SK-N-SH treated with all-trans-retinoic acid at 6 μM for 48 hours (cell line): ENCODE data around the gene OSBPL2.

Experiments
- ATAC-seq: fragments of 200-7000 bp; cut with Tn5 transposase; 3 replicates; pipeline ENCODE4 v1.9.1; 2020; ENCODE audit warnings: mild to moderate bottlenecking, moderate library complexity
- ARNTL ChIP-seq: fragments of 450-650 bp; formaldehyde crosslinking; IDR thresholded peaks from 2 replicates; pipeline ENCODE4 v1.5.0; 2020; ENCODE audit warnings: low read depth, mild to moderate bottlenecking, moderate library complexity, borderline replicate concordance
- BACH2 ChIP-seq: fragments of 250-450 bp; sonication (Bioruptor Pico); IDR thresholded peaks from 2 replicates; pipeline ENCODE4 v1.9.0; 2021; ENCODE audit warnings: mild to moderate bottlenecking, borderline replicate concordance
- CSDC2 ChIP-seq: fragments of 250-450 bp; sonication (Bioruptor Pico); IDR thresholded peaks from 2 replicates; pipeline ENCODE4 v1.5.0; 2020; ENCODE audit warnings: mild to moderate bottlenecking, moderate library complexity
- ESRRG ChIP-seq: fragments of 250-450 bp; sonication (Bioruptor Pico); IDR thresholded peaks from 2 replicates; pipeline ENCODE4 v1.6.1; 2021; ENCODE audit warnings: mild to moderate bottlenecking
- GLIS3 ChIP-seq: fragments of 250-450 bp; sonication (Bioruptor Pico); IDR thresholded peaks from 2 replicates; pipeline ENCODE4 v1.5.0; 2020; ENCODE audit warnings: mild to moderate bottlenecking, moderate library complexity
- ISL1 ChIP-seq: fragments of 250-450 bp; sonication (Bioruptor Pico); IDR thresholded peaks from 2 replicates; pipeline ENCODE4 v2.1.2; 2022; ENCODE audit warnings: mild to moderate bottlenecking, moderate library complexity
- RARB ChIP-seq: fragments of 250-450 bp; sonication (Bioruptor Pico); IDR thresholded peaks from 2 replicates; pipeline ENCODE4 v1.8.0; 2021; ENCODE audit warnings: mild to moderate bottlenecking, moderate library complexity
- SNAI2 ChIP-seq: fragments of 250-450 bp; sonication (Bioruptor Pico); IDR thresholded peaks from 2 replicates; pipeline ENCODE4 v1.5.0; 2020; ENCODE audit warnings: mild to moderate bottlenecking, moderate library complexity
- TCF4 ChIP-seq: fragments of 250-450 bp; sonication (Bioruptor Pico); IDR thresholded peaks from 2 replicates; pipeline ENCODE4 v1.8.0; 2021; ENCODE audit warnings: mild to moderate bottlenecking, moderate library complexity, borderline replicate concordance
- TOX ChIP-seq: fragments of 250-450 bp; sonication (Bioruptor Pico); IDR thresholded peaks from 2 replicates; pipeline ENCODE4 v1.8.0; 2021; ENCODE audit warnings: mild to moderate bottlenecking, moderate library complexity, borderline replicate concordance
- ZFP3 ChIP-seq: fragments of 250-450 bp; sonication (Bioruptor Pico); IDR thresholded peaks from 2 replicates; pipeline ENCODE4 v1.5.0; 2020; ENCODE audit warnings: mild to moderate bottlenecking, moderate library complexity
- ZFP30 ChIP-seq: fragments of 450-650 bp; formaldehyde crosslinking; IDR thresholded peaks from 2 replicates; pipeline ENCODE4 v1.5.0; 2022; ENCODE audit warnings: mild to moderate bottlenecking, moderate library complexity
- ZNF565 ChIP-seq: fragments of 450-650 bp; formaldehyde crosslinking; conservative IDR thresholded peaks from 2 replicates; pipeline ENCODE4 v1.5.0; 2020; ENCODE audit warnings: low read depth, mild to moderate bottlenecking, moderate library complexity
- ZNF70 ChIP-seq: fragments of 450-650 bp; formaldehyde crosslinking; IDR thresholded peaks from 2 replicates; pipeline ENCODE4 v1.5.0; 2020; ENCODE audit warnings: mild to moderate bottlenecking, moderate library complexity
- ZNF8 ChIP-seq: fragments of 450-650 bp; formaldehyde crosslinking; IDR thresholded peaks from 2 replicates; pipeline ENCODE4 v1.5.0; 2020; ENCODE audit warnings: mild to moderate bottlenecking, moderate library complexity
- TF ChIP-seq, protein P1 (sequence below): fragments of 250-450 bp; sonication (Bioruptor Pico); IDR thresholded peaks from 2 replicates; pipeline ENCODE4 v1.5.1; 2021; ENCODE audit warnings: mild to moderate bottlenecking, moderate library complexity
- TF ChIP-seq, protein P2 (sequence below): fragments of 250-450 bp; sonication (Bioruptor Pico); IDR thresholded peaks from 2 replicates; pipeline ENCODE4 v1.8.0; 2020; ENCODE audit warnings: mild to moderate bottlenecking, moderate library complexity, borderline replicate concordance
- TF ChIP-seq, protein P3 (sequence below): fragments of 250-450 bp; sonication (Bioruptor Pico); IDR thresholded peaks from 2 replicates; pipeline ENCODE4 v1.8.0; 2021; ENCODE audit warnings: low read depth, mild to moderate bottlenecking, moderate library complexity, borderline replicate concordance
- TF ChIP-seq, protein P4 (sequence below): fragments of 250-450 bp; sonication (Bioruptor Pico); IDR thresholded peaks from 2 replicates; pipeline ENCODE4 v1.5.0; 2020; ENCODE audit warnings: mild to moderate bottlenecking, moderate library complexity
- TF ChIP-seq, protein P5 (sequence below): fragments of 250-450 bp; sonication (Bioruptor Pico); IDR thresholded peaks from 2 replicates; pipeline ENCODE4 v1.5.1; 2020; ENCODE audit warnings: low read depth, mild to moderate bottlenecking, moderate library complexity

Gene OSBPL2

DNA sequence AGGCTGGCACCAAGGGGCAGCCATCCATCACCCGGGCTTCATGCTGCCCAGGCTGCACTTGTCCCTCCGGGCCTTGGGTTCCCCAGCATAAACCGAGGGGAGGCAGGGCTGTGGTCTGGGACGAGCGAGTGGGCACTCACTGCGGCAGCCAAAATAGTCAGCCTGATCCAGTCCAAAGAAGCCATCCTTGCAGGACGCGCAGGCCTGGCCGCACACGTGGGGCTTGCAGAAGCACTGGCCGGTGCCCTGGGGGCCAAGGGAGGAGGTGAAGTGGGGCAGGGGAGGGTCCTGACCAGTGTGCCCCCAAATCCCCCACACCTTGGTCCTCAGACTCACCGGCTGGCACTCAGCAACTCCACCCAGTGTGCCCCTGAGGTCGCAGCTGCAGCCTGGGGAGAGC, 96.6 kb downstream of the OSBPL2 start:
- ATAC-seq, result no peak
- TF ChIP-seq ESRRG (CRISPR knock-in tag), result no peak
- TF ChIP-seq RARB (CRISPR knock-in tag), result no peak
- no peak for TF ChIP-seq ZNF565 (CRISPR knock-in tag)

DNA sequence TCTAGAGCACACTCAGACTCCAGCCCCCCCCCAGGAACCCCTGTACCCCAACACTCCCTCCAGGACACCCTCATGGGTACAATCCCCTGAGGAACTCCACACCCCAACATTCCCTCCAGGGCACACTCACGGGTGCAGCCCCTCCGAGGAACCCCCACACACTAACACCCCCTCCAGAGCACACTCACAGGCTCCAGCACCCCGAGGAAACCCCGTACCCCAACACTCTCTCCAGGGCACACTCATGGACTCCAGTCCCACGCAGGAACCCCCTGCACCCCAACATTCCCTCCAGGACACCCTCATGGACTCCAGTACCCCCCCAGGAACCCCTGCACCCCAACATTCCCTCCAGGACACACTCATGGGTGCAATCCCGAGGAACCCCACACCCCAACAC, 97.2 kb downstream of the OSBPL2 start:
- no peak for ATAC-seq
- no peak for TF ChIP-seq ZNF70 (CRISPR knock-in tag)
- TF ChIP-seq SNAI2 (CRISPR knock-in tag), result no peak
- no peak for TF ChIP-seq ZNF8 (CRISPR knock-in tag)
- TF ChIP-seq, protein P1, sequence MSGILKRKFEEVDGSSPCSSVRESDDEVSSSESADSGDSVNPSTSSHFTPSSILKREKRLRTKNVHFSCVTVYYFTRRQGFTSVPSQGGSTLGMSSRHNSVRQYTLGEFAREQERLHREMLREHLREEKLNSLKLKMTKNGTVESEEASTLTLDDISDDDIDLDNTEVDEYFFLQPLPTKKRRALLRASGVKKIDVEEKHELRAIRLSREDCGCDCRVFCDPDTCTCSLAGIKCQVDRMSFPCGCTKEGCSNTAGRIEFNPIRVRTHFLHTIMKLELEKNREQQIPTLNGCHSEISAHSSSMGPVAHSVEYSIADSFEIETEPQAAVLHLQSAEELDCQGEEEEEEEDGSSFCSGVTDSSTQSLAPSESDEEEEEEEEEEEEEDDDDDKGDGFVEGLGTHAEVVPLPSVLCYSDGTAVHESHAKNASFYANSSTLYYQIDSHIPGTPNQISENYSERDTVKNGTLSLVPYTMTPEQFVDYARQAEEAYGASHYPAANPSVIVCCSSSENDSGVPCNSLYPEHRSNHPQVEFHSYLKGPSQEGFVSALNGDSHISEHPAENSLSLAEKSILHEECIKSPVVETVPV (CRISPR knock-in tag), result no peak
- TF ChIP-seq BACH2 (CRISPR knock-in tag), result no peak
- TF ChIP-seq GLIS3 (CRISPR knock-in tag), result no peak
- TF ChIP-seq ZFP30, result no peak
- TF ChIP-seq ZFP3 (CRISPR knock-in tag), result no peak
- TF ChIP-seq TCF4 (CRISPR knock-in tag), result no peak
- TF ChIP-seq, protein P2, sequence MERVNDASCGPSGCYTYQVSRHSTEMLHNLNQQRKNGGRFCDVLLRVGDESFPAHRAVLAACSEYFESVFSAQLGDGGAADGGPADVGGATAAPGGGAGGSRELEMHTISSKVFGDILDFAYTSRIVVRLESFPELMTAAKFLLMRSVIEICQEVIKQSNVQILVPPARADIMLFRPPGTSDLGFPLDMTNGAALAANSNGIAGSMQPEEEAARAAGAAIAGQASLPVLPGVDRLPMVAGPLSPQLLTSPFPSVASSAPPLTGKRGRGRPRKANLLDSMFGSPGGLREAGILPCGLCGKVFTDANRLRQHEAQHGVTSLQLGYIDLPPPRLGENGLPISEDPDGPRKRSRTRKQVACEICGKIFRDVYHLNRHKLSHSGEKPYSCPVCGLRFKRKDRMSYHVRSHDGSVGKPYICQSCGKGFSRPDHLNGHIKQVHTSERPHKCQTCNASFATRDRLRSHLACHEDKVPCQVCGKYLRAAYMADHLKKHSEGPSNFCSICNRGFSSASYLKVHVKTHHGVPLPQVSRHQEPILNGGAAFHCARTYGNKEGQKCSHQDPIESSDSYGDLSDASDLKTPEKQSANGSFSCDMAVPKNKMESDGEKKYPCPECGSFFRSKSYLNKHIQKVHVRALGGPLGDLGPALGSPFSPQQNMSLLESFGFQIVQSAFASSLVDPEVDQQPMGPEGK (CRISPR knock-in tag), result no peak
- TF ChIP-seq, protein P3, sequence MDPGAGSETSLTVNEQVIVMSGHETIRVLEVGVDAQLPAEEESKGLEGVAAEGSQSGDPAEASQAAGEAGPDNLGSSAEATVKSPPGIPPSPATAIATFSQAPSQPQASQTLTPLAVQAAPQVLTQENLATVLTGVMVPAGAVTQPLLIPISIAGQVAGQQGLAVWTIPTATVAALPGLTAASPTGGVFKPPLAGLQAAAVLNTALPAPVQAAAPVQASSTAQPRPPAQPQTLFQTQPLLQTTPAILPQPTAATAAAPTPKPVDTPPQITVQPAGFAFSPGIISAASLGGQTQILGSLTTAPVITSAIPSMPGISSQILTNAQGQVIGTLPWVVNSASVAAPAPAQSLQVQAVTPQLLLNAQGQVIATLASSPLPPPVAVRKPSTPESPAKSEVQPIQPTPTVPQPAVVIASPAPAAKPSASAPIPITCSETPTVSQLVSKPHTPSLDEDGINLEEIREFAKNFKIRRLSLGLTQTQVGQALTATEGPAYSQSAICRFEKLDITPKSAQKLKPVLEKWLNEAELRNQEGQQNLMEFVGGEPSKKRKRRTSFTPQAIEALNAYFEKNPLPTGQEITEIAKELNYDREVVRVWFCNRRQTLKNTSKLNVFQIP (CRISPR knock-in tag), result no peak
- TF ChIP-seq, protein P4, sequence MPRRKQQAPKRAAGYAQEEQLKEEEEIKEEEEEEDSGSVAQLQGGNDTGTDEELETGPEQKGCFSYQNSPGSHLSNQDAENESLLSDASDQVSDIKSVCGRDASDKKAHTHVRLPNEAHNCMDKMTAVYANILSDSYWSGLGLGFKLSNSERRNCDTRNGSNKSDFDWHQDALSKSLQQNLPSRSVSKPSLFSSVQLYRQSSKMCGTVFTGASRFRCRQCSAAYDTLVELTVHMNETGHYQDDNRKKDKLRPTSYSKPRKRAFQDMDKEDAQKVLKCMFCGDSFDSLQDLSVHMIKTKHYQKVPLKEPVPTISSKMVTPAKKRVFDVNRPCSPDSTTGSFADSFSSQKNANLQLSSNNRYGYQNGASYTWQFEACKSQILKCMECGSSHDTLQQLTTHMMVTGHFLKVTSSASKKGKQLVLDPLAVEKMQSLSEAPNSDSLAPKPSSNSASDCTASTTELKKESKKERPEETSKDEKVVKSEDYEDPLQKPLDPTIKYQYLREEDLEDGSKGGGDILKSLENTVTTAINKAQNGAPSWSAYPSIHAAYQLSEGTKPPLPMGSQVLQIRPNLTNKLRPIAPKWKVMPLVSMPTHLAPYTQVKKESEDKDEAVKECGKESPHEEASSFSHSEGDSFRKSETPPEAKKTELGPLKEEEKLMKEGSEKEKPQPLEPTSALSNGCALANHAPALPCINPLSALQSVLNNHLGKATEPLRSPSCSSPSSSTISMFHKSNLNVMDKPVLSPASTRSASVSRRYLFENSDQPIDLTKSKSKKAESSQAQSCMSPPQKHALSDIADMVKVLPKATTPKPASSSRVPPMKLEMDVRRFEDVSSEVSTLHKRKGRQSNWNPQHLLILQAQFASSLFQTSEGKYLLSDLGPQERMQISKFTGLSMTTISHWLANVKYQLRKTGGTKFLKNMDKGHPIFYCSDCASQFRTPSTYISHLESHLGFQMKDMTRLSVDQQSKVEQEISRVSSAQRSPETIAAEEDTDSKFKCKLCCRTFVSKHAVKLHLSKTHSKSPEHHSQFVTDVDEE, result no peak
- no peak for TF ChIP-seq ESRRG (CRISPR knock-in tag)
- TF ChIP-seq, protein P5, sequence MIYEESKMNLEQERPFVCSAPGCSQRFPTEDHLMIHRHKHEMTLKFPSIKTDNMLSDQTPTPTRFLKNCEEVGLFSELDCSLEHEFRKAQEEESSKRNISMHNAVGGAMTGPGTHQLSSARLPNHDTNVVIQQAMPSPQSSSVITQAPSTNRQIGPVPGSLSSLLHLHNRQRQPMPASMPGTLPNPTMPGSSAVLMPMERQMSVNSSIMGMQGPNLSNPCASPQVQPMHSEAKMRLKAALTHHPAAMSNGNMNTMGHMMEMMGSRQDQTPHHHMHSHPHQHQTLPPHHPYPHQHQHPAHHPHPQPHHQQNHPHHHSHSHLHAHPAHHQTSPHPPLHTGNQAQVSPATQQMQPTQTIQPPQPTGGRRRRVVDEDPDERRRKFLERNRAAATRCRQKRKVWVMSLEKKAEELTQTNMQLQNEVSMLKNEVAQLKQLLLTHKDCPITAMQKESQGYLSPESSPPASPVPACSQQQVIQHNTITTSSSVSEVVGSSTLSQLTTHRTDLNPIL, result no peak
- no peak for TF ChIP-seq CSDC2 (CRISPR knock-in tag)
- TF ChIP-seq TOX (CRISPR knock-in tag), result no peak
- no peak for TF ChIP-seq ISL1 (CRISPR knock-in tag)
- no peak for TF ChIP-seq RARB (CRISPR knock-in tag)

DNA sequence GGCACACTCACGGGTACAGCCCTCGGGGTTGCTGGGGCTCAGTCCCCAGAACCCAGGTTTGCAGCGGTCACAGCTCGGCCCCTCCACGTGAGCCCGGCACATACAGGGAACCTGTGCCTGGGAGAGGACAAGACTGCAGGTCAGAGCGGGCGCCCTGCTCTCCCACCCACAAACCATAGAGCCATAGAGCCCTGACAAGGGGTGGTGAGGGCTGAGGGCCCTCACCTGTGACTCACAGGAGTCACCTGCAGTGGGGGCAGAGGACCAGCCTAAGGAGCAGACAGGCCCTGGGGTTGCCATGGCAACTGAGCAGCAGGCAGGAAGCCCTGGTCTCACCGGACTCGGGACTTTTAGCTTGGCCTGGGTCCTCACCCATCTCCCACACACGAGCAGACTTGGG, 98.0 kb downstream of the OSBPL2 start:
- ATAC-seq, result no peak

More for the DNA sequence above, 98.0 kb downstream of the OSBPL2 start:
- TF ChIP-seq ARNTL (CRISPR knock-in tag) (no peak), GLIS3 (CRISPR knock-in tag) (no peak), ESRRG (CRISPR knock-in tag) (no peak), RARB (CRISPR knock-in tag) (no peak), ZFP30 (no peak), TCF4 (CRISPR knock-in tag) (no peak), TOX (CRISPR knock-in tag) (no peak)
- TF ChIP-seq, protein P2 (CRISPR knock-in tag), result no peak
- TF ChIP-seq, protein P3 (CRISPR knock-in tag), result no peak
- TF ChIP-seq, protein P5, result no peak
